Endothelial cell of umbilical vein (primary cell): ENCODE results near the gene SMS. TPM values are rescaled to one million over a fixed set of nuclear protein-coding genes. Genes with fewer than 3 reads are reported as not detected.

Experiments
- BruUV-seq: library from RNA; stranded (reverse); fragments of 400-500 nt; replicated peaks from 2 replicates; lab custom pipeline; 2021; lab: Mats Ljungman, UMichigan
- CTCF ChIA-PET: fragments of 300-600, 350-600 bp; sonication (Branson Sonifier 250); formaldehyde crosslinking; loops from one replicate; lab custom pipeline; 2021; ENCODE audit warnings: antibody characterized with exemption, inconsistent platforms; lab: Charles Lee
- POLR2A ChIA-PET: fragments of 300-600, 350-600 bp; sonication (Branson Sonifier 250); formaldehyde crosslinking; loops from one replicate; lab custom pipeline; 2021; ENCODE audit warnings: antibody characterized with exemption, inconsistent platforms; lab: Charles Lee
- DNase-seq: peaks from one replicate; pipeline ENCODE4 v3.0.0-alpha.2; 2011; ENCODE audit warnings: low read depth, low spot score
- FAIRE-seq: peaks from 2 replicates; lab custom pipeline; 2011; peaks lifted over from hg19 to GRCh38; lab: Jason Lieb, UNC
- H2AFZ ChIP-seq: 2 replicates; pipeline ENCODE4 v1.6.0; 2012; ENCODE audit warnings: low read depth, low read length, control low read depth, inconsistent platforms
- H3K27ac ChIP-seq: 2 replicates; pipeline ENCODE4 v1.5.1; 2011; ENCODE audit warnings: low read depth, mild to moderate bottlenecking, control low read depth, low read length, moderate library complexity; ENCODE audit not compliant: insufficient read depth
- H3K27me3 ChIP-seq, 2 experiments: 2 replicates each; pipeline versions ENCODE4 v1.6.0 to v1.6.1; 2011; ENCODE audit warnings: low read length in 2 of 2, mixed read lengths in 1 of 2; ENCODE audit not compliant: control insufficient read depth in 2 of 2, insufficient read depth in 2 of 2
- H3K36me3 ChIP-seq, 2 experiments: 2 replicates in 1 of 2; 3 replicates in 1 of 2; pipeline ENCODE4 v1.5.1; 2011; ENCODE audit warnings: low read length in 2 of 2, mild to moderate bottlenecking in 1 of 2, moderate library complexity in 1 of 2; ENCODE audit not compliant: control insufficient read depth in 2 of 2, insufficient read depth in 2 of 2; ENCODE audit errors: extremely low read depth in 1 of 2
- H3K4me1 ChIP-seq: 3 replicates; pipeline ENCODE4 v1.5.1; 2011; ENCODE audit warnings: mild to moderate bottlenecking, low read length; ENCODE audit not compliant: control insufficient read depth, insufficient read depth; ENCODE audit errors: extremely low read depth
- H3K4me2 ChIP-seq: 2 replicates; pipeline ENCODE4 v1.6.1; 2011; ENCODE audit warnings: low read length, control low read depth, mixed read lengths; ENCODE audit not compliant: insufficient read depth
- H3K4me3 ChIP-seq, 3 experiments: fragments of 200-600 bp in 1 of 3; sonication (generic), shearing (Covaris generic) in 1 of 3; replicated peaks in 1 of 3; 2 replicates each; pipeline ENCODE4 v1.5.1; 2011 to 2016; ENCODE audit warnings: control low read depth in 3 of 3, low read length in 3 of 3, mild to moderate bottlenecking in 2 of 3, inconsistent platforms in 1 of 3, low read depth in 1 of 3, moderate library complexity in 1 of 3; ENCODE audit not compliant: insufficient read depth in 1 of 3
- H3K79me2 ChIP-seq: 2 replicates; pipeline ENCODE4 v1.6.0; 2012; ENCODE audit warnings: low read length, inconsistent platforms; ENCODE audit not compliant: control insufficient read depth, insufficient read depth
- H3K9ac ChIP-seq: replicated peaks from 2 replicates; pipeline ENCODE3; 2011; ENCODE audit warnings: low read length, control low read depth; ENCODE audit not compliant: insufficient read depth; ENCODE audit errors: extremely low read depth
- H3K9me1 ChIP-seq: replicated peaks from 3 replicates; pipeline ENCODE4 v1.6.0; 2011; ENCODE audit warnings: mild to moderate bottlenecking, low read length; ENCODE audit not compliant: control insufficient read depth, insufficient read depth; ENCODE audit errors: extremely low read depth
- H3K9me3 ChIP-seq: replicated peaks from 2 replicates; pipeline ENCODE4 v1.5.1; 2012; ENCODE audit warnings: low read length, inconsistent platforms; ENCODE audit not compliant: control insufficient read depth, insufficient read depth
- H4K20me1 ChIP-seq: replicated peaks from 2 replicates; pipeline ENCODE3; 2011; ENCODE audit warnings: mild to moderate bottlenecking, low read length; ENCODE audit not compliant: control insufficient read depth, insufficient read depth; ENCODE audit errors: extremely low read depth
- CTCF ChIP-seq, 2 donors: IDR thresholded peaks; 1 replicate in 1 of 2; 2 replicates in 1 of 2; pipeline ENCODE4 v1.5.1; 2011; ENCODE audit warnings: low read length in 2 of 2, mild to moderate bottlenecking in 2 of 2, moderate library complexity in 2 of 2, control low read depth in 1 of 2, inconsistent platforms in 1 of 2, low read depth in 1 of 2; ENCODE audit not compliant: insufficient read depth in 1 of 2; ENCODE audit errors: extremely low read depth in 1 of 2
- EZH2 ChIP-seq: IDR thresholded peaks from 2 replicates; pipeline ENCODE4 v1.6.1; 2012; ENCODE audit warnings: borderline replicate concordance, low read depth, mild to moderate bottlenecking, moderate library complexity, low read length, inconsistent platforms; ENCODE audit not compliant: severe bottlenecking
- FOS ChIP-seq: IDR thresholded peaks from 2 replicates; pipeline ENCODE4 v1.6.1; 2011; ENCODE audit warnings: mild to moderate bottlenecking, low read length, moderate library complexity, borderline replicate concordance; ENCODE audit not compliant: insufficient read depth
- GATA2 ChIP-seq: IDR thresholded peaks from 2 replicates; pipeline ENCODE4 v1.7.0; 2011; ENCODE audit warnings: low read depth, mild to moderate bottlenecking, moderate library complexity, mixed read lengths, low read length; ENCODE audit not compliant: insufficient read length, insufficient read depth
- JUN ChIP-seq: IDR thresholded peaks from 2 replicates; pipeline ENCODE4 v1.6.1; 2011; ENCODE audit warnings: borderline replicate concordance, low read depth; ENCODE audit not compliant: insufficient read length, insufficient read depth
- MAX ChIP-seq: IDR thresholded peaks from 2 replicates; pipeline ENCODE4 v1.6.1; 2011; ENCODE audit not compliant: insufficient read depth, insufficient read length
- MYC ChIP-seq: IDR thresholded peaks from one replicate; pipeline ENCODE4 v1.6.1; 2011; ENCODE audit warnings: mild to moderate bottlenecking, low read depth, low read length
- POLR2A ChIP-seq: IDR thresholded peaks from 2 replicates; pipeline ENCODE4 v1.6.1; 2012; ENCODE audit warnings: low read depth, mild to moderate bottlenecking, control low read depth, low read length
- POLR2AphosphoS5 ChIP-seq: IDR thresholded peaks from 2 replicates; pipeline ENCODE4 v1.6.1; 2012; ENCODE audit warnings: low read depth, mild to moderate bottlenecking, control low read depth, low read length, moderate library complexity; ENCODE audit not compliant: insufficient read depth
- dilution Hi-C: fragments of 300-500 bp; cut with MboI; formaldehyde crosslinking; loops from one replicate; pipeline ENCODE4 v1.15.0; 2019; ENCODE audit warnings: low sequenced_read_pairs; ENCODE audit not compliant: extremely low pct_ligation_motif_present
- intact Hi-C: fragments of 100-400 bp; cut with micrococcal nuclease; formaldehyde crosslinking; loops from one replicate; pipeline ENCODE4 v1.10.0; 2022
- polyA plus RNA-seq, 4 experiments: library from polyadenylated mRNA; depleted of rRNA in 3 of 4; stranded (reverse) in 3 of 4; unstranded in 1 of 4; fragments of >200 nt; gene quantifications; 2 replicates each; pipeline versions ENCODE4 v1.2.1 to v1.2.3, GENCODE V29; 2011 to 2012; ENCODE audit warnings: missing spikeins in 1 of 4
- total RNA-seq: library from RNA; stranded (reverse); gene quantifications from 2 replicates; pipeline ENCODE4 v1.2.3, GENCODE V29; 2021

The SMS gene
- total and polyA plus RNA-seq, 2 donors (not counting 3 experiments of a cell fraction or from before 2014, with no cell fraction given): 57.1 to 173 TPM

GRCh38 chrX:21905313-21905712 lies 35.2 kb upstream of the SMS start:
- Histone ChIP-seq H3K27ac (no peak overlapping the region), H3K4me3 (no peak overlapping the region), H3K4me1 (no peaks in the 10 kb centered on the region), H3K4me2 (no peak overlapping the region), H3K9me1 (no peaks in the 10 kb centered on the region), H3K79me2 (no peaks in the 10 kb centered on the region), H3K9ac (no peak overlapping the region), H4K20me1 (no peaks in the 10 kb centered on the region), H2AFZ (no peak overlapping the region), H3K27me3 (no peaks in the 10 kb centered on the region), H3K36me3 (no peaks in the 10 kb centered on the region), H3K9me3 (no peaks in the 10 kb centered on the region)
- TF ChIP-seq GATA2 (no peak), MAX (no peak), FOS (no peak), POLR2AphosphoS5 (no peak), POLR2A (no peak), CTCF (IDR thresholded peaks at IDR 0.05; ENCODE audit: extremely low read depth in 1 of 2, insufficient read depth in 1 of 2, low read depth in 1 of 2, low read length in 2 of 2) (no peak), EZH2 (no peak), JUN (no peak), MYC (no peak)
- CTCF ChIA-PET: no interaction called here
- POLR2A ChIA-PET: no interaction called here
- no TSS peak for BruUV-seq
- DNase-seq: no peak
- dilution Hi-C loops: no loop called here
- intact Hi-C loops: no loop called here
- peak; percentile 33 for FAIRE-seq
